ENCODE measurements around the gene RIF1.
"Not testable (repeated sequence)": the region's sequence is repeated elsewhere in the genome, so short reads cannot be mapped to it uniquely, and the experiment has no call there.

Gene RIF1

DNA sequence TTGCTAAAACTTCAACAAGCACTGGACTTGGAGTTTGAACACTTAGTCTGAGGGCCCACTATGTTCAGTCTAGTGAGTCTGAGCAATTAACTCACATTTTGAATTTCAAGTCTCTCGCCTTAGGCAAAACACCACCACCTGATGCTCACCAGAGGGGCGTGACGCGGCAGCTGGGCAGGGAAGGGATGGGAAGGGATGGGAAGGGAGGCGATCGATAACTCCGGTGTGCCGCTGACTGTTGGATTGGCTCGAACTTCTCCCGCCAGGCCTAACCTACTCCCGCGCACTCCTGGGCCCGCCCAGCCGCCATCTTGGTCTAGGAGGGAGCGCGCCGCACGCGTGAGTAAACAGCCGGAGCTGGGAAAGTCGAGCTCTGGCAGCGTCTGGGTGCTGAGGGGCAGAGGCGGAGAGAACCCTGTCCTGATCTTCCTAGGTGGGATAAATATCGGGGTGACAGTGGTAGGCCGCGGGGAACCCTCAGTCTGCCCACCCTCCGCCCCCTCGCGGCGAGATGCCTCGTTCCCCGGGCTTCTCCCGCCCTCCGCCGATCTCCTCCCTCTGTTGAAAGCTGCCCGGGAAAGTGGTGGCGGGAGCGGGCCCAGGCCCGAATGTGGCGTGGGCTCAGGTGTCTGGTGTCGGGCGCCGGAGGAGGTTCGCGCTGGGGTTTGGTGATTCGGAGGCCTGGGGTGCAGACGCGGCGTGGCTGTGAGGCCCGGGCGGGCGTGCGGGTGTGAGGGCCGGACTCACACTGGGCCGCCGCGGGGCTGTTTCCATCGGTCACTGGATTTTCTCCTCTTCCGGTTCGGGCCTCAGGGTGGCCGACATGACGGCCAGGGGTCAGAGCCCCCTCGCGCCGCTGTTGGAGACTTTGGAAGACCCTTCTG, at the start of gene RIF1:
RIF1 (plus strand) TSS at position 302 of the 884 bp plus-strand sequence; CDS start at position 824, 522 bp downstream.
- DNase-seq: peak; percentile 90

DNA sequence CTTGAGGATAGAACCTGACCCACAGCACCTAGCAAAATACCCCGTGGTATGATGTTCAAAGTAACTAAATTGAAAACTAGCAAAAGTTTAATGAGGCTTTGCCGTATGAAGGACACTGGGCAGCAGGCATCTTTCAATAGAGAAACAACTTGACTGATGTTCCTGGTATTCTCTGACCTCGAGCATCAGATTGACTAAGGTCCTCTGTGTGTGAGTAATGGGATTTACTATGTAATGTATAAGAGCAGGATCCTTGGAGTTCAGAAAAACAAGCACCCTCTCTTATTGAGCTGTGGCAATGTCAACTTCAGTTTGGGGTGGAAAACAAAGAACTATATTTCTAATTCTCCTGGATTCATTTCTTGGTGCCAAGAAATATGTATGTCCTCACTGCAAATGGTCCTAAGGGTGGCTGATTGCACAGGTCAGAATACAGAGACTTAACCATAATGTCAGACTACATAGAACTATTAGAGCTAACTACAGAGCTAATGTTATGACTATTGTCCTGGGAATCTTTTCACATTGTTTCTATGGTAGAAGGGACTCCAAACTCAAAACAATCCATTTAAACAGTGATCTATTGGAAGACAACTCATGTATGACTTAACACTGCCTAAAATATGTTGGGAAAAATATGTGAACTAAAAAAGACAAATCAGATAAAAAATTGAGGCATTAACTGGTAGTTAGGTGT, 47.9 kb upstream of the RIF1 start:
- no peak for DNase-seq

DNA sequence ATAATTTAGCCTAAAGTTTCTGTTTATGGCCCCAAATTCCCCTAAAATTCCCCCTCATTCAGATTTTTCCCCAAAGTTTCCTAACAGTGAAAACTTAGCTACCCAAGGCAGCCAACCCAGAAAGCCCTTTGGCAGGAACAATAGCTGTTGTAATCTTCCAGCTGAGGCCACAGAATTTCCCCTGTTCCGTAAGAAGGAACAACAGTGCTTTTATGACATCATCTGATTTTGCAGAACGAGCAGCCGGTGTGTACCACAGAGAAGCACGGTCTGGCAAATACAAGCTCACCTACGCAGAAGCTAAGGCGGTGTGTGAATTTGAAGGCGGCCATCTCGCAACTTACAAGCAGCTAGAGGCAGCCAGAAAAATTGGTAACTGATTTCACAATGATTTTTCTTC, 46.0 kb upstream of the RIF1 start:
- no peak for DNase-seq

GRCh38 chr2:151367571-151367970, 42.1 kb upstream of the RIF1 start:
- no peak for DNase-seq

- peak; percentile 69 for DNase-seq
Measured at GRCh38 chr2:151374436-151374835, 35.3 kb upstream of the RIF1 start.

DNA sequence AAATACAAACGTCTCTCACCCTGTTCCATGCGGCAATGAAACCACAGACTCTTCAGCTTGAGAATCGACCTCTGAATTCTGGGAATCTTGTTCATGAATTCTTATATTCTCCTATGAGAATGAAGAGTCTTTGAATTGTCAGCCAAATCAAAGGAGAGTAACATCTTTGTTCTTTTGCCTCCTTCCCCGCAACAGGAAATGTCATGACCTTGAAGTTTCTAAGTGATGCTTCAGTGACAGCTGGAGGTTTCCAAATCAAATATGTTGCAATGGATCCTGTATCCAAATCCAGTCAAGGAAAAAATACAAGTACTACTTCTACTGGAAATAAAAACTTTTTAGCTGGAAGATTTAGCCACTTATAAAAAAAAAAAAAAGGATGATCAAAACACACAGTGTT, 30.5 kb upstream of the RIF1 start:
- no peak for DNase-seq

GRCh38 chr2:151380580-151381235, 29.0 kb upstream of the RIF1 start:
- DNase-seq: no peak

DNA sequence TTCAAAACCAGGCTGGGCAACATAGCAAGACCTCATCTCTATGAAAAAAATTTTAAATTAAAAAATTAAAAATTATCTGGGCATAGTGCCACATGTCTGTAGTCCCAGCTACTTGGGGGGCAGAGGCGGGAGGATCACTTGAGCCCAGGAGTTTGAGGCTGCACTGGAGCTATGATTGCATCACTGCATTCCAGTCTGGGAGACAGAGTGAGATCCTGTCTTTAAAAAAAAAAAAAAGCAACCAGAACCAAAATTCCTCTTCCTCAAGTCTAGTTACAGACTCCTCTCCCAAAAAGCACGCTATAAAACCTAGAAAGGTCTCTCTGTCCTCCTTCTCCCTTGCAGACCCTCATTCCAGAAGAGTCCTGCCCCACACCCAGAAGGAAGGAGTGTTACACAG, 28.4 kb upstream of the RIF1 start:
- no peak for DNase-seq

- DNase-seq: no peak
Measured at GRCh38 chr2:151388011-151388410, 21.7 kb upstream of the RIF1 start.

DNA sequence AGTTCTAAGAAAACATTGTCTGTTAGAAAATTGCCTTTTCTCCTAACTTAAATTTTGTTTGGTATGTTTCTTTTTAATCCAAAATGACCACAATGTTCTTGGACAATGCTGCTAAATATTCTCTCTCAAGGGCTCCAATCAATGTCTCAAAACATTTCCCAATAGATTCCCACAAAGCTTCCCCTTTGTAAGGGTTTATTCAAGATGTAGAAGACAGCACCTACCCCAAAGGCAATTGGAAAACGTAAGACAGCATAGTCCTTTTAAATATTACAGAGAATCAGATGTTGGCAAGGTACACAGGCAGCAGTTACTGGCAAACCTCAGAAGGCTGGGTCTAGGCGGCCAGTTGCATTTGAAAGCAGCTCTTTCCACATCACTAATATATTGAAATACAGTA, 18.3 kb upstream of the RIF1 start:
- no peak for DNase-seq

DNA sequence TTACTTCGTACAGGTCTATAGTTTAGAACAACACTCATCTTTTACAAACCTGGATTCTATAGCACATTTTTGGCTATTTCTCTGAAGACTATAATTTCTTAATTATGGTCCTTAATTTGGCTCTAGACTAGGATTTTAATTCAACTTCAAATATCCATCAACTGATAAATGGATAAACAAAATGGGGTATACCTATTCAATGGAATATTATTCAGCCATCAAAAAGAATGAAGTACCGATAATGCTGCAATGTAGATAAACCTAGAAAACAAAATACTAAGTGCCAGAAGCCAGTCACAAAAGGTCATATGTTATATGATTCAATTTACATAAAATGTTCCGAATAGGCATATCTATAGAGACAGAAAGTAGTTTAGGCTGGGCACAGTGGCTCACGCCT, 15.2 kb upstream of the RIF1 start:
- no peak for DNase-seq

GRCh38 chr2:151395509-151396374, 14.0 kb upstream of the RIF1 start:
- DNase-seq: no peak

- no peak for DNase-seq
Measured at GRCh38 chr2:151399981-151400380, 9.7 kb upstream of the RIF1 start.

- DNase-seq: no peak
Measured at GRCh38 chr2:151401149-151401548, 8.6 kb upstream of the RIF1 start.

DNA sequence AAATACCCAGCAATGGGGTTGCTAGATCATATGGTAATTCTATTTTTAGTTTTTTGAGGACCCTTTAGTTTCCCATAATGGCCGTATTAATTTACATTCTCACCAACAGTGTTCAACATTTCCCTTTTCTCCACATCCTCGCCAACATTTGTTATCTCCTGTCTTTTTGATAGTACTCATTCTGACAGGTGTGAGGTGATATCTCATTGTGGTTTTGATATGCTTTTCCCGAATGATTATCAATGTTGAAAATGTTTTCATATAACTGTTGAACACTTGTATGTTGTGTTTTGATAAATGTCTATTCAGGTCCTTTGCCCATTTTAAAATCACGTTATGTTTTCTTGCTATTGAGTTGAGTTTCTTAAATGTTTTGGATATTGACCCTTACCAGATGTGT, 5.8 kb upstream of the RIF1 start:
- DNase-seq: no peak

- DNase-seq: no peak
Measured at GRCh38 chr2:151405376-151405775, 4.3 kb upstream of the RIF1 start.

GRCh38 chr2:151407281-151407680, 2.4 kb upstream of the RIF1 start:
- DNase-seq: no peak

- DNase-seq: no peak
Measured at GRCh38 chr2:151408788-151409600, 708 bp upstream of the RIF1 start.

GRCh38 chr2:151410485-151410834, 758 bp downstream of the RIF1 start:
- peak; percentile 62 for DNase-seq

- DNase-seq: no peak
Measured at GRCh38 chr2:151417650-151418049, 7.9 kb downstream of the RIF1 start.

DNA sequence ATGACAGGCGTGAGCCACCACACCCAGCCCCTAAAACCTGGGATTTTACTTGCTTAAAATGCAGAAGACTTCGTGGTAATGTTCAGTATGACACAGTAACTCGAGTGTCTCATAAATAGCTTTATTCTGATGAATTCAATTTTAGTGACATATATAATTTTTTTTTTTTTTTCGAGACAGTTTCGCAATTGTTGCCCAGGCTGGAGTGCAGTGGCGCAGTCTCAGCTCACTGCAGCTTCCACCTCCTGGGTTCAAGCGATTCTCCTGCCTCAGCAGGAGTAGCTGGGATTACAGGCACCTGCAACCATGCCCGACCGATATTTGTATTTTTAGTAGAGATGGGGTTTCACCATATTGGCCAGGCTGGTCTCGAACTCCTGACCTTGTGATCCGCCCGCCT, 12.0 kb downstream of the RIF1 start:
- not testable (repeated sequence) for DNase-seq

GRCh38 chr2:151422917-151423439, 13.3 kb downstream of the RIF1 start:
- peak; percentile 45 for DNase-seq

Data from activated CD4-positive, alpha-beta T cell treated with anti-CD3 and anti-CD28 coated beads, Interleukin-2, Interleukin-6, amounts not matched to agents 100 ng/mL and 50 ng/mL, durations not matched to agents 16 hours and 8 hours (primary cell).